ENCODE data around the gene LARGE1.

DNA sequence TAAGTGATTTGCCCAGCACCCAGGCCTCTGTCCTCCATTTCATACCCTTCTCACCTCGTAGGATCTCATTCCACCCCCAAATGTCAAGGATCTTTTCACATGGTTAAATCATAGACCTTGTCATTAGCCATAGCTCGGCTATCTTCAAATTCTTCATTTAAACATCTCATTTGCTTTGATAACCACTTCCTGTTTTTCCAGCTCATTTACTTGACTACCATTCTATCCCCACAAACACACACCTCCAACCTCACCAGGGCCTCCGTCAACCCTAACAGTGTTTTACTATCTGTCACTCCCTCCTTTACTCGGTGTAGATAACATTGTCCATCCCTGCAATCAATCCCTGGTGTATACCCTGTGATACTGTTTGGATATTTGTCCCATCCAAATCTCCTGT lies 36.8 kb upstream of the LARGE1 start:
- TF ChIP-seq, protein P1, sequence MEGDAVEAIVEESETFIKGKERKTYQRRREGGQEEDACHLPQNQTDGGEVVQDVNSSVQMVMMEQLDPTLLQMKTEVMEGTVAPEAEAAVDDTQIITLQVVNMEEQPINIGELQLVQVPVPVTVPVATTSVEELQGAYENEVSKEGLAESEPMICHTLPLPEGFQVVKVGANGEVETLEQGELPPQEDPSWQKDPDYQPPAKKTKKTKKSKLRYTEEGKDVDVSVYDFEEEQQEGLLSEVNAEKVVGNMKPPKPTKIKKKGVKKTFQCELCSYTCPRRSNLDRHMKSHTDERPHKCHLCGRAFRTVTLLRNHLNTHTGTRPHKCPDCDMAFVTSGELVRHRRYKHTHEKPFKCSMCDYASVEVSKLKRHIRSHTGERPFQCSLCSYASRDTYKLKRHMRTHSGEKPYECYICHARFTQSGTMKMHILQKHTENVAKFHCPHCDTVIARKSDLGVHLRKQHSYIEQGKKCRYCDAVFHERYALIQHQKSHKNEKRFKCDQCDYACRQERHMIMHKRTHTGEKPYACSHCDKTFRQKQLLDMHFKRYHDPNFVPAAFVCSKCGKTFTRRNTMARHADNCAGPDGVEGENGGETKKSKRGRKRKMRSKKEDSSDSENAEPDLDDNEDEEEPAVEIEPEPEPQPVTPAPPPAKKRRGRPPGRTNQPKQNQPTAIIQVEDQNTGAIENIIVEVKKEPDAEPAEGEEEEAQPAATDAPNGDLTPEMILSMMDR (IDR thresholded peaks at IDR 0.05; ENCODE audit: insufficient read depth, low read length) = no peak
- TF ChIP-seq POLR2AphosphoS5 (IDR thresholded peaks at IDR 0.05; ENCODE audit: low read depth) = no peak
- no peak for TF ChIP-seq GABPA (IDR thresholded peaks at IDR 0.05; ENCODE audit: low read depth)
- TF ChIP-seq, protein P2, sequence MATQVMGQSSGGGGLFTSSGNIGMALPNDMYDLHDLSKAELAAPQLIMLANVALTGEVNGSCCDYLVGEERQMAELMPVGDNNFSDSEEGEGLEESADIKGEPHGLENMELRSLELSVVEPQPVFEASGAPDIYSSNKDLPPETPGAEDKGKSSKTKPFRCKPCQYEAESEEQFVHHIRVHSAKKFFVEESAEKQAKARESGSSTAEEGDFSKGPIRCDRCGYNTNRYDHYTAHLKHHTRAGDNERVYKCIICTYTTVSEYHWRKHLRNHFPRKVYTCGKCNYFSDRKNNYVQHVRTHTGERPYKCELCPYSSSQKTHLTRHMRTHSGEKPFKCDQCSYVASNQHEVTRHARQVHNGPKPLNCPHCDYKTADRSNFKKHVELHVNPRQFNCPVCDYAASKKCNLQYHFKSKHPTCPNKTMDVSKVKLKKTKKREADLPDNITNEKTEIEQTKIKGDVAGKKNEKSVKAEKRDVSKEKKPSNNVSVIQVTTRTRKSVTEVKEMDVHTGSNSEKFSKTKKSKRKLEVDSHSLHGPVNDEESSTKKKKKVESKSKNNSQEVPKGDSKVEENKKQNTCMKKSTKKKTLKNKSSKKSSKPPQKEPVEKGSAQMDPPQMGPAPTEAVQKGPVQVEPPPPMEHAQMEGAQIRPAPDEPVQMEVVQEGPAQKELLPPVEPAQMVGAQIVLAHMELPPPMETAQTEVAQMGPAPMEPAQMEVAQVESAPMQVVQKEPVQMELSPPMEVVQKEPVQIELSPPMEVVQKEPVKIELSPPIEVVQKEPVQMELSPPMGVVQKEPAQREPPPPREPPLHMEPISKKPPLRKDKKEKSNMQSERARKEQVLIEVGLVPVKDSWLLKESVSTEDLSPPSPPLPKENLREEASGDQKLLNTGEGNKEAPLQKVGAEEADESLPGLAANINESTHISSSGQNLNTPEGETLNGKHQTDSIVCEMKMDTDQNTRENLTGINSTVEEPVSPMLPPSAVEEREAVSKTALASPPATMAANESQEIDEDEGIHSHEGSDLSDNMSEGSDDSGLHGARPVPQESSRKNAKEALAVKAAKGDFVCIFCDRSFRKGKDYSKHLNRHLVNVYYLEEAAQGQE (IDR thresholded peaks at IDR 0.05; ENCODE audit: insufficient replicate concordance, low read depth) = no peak
